ENCODE results near the gene TECPR2. TPM values are rescaled to one million over a fixed set of nuclear protein-coding genes. Genes with fewer than 3 reads are reported as not detected.

The TECPR2 gene
- total RNA-seq, 1 experiment from 2014 or later = 12.2 TPM

DNA sequence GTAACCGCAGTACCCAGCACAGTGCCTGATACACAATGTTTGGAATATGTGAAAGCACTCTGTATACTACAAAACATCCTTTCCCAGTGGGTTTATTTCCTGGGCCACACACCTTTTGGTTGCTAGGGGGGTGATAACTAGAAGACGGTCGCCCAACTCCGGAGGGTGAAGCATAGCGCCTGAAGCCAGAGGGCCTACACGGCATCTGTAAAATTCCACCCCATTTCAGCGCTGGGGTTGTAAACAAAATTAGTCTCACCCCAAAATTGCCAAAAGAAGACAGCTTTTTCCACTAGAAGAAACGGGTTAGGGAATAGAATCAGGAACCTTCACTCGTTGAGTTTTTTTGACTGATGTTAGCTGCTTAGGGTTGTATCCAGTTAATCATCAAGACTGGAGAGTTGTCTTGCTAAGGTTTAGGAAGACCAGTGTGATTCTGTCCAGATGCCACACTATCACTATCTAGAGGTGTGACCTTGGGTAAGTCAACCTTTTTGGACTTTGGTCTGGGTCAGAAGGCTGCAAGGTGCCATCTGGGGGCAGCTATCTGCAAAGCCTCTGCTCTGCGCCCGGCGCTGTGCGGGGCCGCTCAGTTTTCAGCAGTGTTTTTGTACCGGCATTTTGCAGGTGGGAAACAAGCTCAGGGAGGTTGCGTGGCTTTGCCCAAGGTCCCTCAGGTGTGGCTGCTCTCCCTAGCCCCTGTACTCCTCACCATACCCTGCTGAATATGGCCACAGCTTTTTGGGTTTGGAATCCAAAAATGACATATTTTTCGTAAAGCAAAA is 41.9 kb upstream of the TECPR2 start:
- no peak for ATAC-seq
- Histone ChIP-seq H2AFZ (ENCODE audit: low read depth, low read length, poor library complexity, severe bottlenecking) (no peak overlapping the region), H3K9me3 (ENCODE audit: control insufficient read depth in 1 of 2, insufficient read depth in 1 of 2, low read depth in 1 of 2, low read length in 2 of 2) (no peaks in the 10 kb centered on the region)

DNA sequence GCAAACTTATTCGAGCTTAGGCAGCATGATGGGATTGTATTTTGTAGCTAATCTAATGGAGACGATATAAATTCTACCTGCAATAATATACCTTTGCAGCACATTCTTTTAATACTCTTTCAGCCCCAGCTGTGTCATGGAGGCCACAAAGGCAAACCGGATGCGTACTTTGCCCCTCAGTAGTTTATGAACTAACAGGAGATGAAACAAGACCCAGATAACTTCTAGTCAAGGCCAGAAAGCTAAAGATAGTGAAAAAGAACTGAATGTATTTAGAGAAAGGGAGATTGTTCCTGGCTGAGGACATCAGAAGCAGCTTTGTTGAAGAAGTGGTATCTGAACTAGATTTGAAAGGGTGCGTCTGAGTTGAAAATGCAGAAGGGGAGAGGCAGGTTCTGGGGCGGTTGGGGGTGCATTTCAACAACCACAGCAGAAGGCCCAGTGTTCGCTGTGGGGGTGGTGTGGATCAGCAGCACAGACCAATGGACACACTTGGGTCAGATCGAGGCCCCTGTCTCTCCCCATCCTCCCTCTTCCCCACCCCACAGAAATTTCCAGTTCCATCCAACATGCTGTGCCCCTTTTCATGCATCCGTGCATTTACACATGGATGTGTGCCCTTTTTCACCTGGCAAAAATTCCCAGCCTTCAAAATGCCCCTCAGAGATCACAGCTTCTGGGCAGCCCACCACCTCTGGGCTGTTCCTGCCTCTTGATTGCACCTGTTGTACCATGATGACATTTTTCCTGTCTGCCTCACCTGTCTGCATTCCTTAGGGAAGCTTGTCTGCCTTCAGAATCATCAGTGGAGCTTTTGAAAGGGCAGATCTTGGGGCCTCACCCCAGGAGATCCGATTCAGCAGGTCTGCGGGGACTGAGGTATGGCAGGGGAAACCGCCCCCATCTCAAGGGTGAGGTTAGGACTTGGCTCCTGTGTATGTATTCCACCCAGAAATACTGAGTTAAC is 41.0 kb upstream of the TECPR2 start:
- H3K4me2 ChIP-seq (ENCODE audit: low read length) = peak overlapping the region; percentile 97; the same call in 1 of the 2 replicates
- no peak overlapping the region for H3K27ac ChIP-seq (ENCODE audit: low read depth, low read length)
- H3K9me2 ChIP-seq (ENCODE audit: insufficient read depth) = no peaks in the 10 kb centered on the region
- peaks cover 19% of the 10 kb centered on the region for H3K79me2 ChIP-seq (ENCODE audit: insufficient read depth, low read length)
- no peak overlapping the region for H3K9ac ChIP-seq (ENCODE audit: low read length)
- H2AFZ ChIP-seq (ENCODE audit: low read depth, low read length, poor library complexity, severe bottlenecking) = no peak overlapping the region
- no peaks in the 10 kb centered on the region; a peak in 1 of 4 replicates for H3K36me3 ChIP-seq (ENCODE audit: control insufficient read depth in 1 of 2, insufficient read depth in 2 of 2, low read length in 2 of 2)
- ChIA-PET POLR2A (no interaction called here), RAD21 (ENCODE audit: low non-redundant PET in 1 of 2, low total read pairs in 2 of 2, uncharacterized antibody in 2 of 2, unreplicated experiment in 2 of 2) (no interaction called here), CTCF (interaction anchor here (0.7 kb wide), 1 partner anchor 197 kb away, joined by 3 read pairs; no protein-coding TSS in a partner anchor)
- H4K20me1 ChIP-seq (ENCODE audit: insufficient read depth) = no peaks in the 10 kb centered on the region
- ATAC-seq = no peak
- intact Hi-C loops (cut with micrococcal nuclease) = no loop called here
- H3K4me3 ChIP-seq (replicated peaks in 1 of 2; ENCODE audit: low read depth in 1 of 2, low read length in 2 of 2) = no peak overlapping the region
- no peaks in the 10 kb centered on the region for H3K9me3 ChIP-seq (ENCODE audit: control insufficient read depth in 1 of 2, insufficient read depth in 1 of 2, low read depth in 1 of 2, low read length in 2 of 2)
- no TSS peak for BruUV-seq (replicated peaks)
- no peaks in the 10 kb centered on the region for H3K27me3 ChIP-seq (ENCODE audit: insufficient read depth, low read length)
- DNase-seq (ENCODE audit: low read depth, low spot score) = no peak
- H3K4me1 ChIP-seq (ENCODE audit: control insufficient read depth in 1 of 2, insufficient read depth in 2 of 2, low read length in 2 of 2) = peaks cover 25 to 45% of the 10 kb centered on the region in 2 experiments
- TF ChIP-seq SP1 (IDR thresholded peaks at IDR 0.05; ENCODE audit: low read depth) (no peak), RAD21 (IDR thresholded peaks at IDR 0.05; ENCODE audit: low read depth) (no peak), ELF1 (IDR thresholded peaks at IDR 0.05; ENCODE audit: borderline replicate concordance, low read depth) (no peak), EGR1 (IDR thresholded peaks at IDR 0.05; ENCODE audit: low read depth) (no peak), YY1 (IDR thresholded peaks at IDR 0.05; ENCODE audit: extremely low read depth, insufficient replicate concordance, low read depth, low read length) (no peak), SRF (IDR thresholded peaks at IDR 0.05; ENCODE audit: low read depth) (no peak)
- TF ChIP-seq, protein P1, sequence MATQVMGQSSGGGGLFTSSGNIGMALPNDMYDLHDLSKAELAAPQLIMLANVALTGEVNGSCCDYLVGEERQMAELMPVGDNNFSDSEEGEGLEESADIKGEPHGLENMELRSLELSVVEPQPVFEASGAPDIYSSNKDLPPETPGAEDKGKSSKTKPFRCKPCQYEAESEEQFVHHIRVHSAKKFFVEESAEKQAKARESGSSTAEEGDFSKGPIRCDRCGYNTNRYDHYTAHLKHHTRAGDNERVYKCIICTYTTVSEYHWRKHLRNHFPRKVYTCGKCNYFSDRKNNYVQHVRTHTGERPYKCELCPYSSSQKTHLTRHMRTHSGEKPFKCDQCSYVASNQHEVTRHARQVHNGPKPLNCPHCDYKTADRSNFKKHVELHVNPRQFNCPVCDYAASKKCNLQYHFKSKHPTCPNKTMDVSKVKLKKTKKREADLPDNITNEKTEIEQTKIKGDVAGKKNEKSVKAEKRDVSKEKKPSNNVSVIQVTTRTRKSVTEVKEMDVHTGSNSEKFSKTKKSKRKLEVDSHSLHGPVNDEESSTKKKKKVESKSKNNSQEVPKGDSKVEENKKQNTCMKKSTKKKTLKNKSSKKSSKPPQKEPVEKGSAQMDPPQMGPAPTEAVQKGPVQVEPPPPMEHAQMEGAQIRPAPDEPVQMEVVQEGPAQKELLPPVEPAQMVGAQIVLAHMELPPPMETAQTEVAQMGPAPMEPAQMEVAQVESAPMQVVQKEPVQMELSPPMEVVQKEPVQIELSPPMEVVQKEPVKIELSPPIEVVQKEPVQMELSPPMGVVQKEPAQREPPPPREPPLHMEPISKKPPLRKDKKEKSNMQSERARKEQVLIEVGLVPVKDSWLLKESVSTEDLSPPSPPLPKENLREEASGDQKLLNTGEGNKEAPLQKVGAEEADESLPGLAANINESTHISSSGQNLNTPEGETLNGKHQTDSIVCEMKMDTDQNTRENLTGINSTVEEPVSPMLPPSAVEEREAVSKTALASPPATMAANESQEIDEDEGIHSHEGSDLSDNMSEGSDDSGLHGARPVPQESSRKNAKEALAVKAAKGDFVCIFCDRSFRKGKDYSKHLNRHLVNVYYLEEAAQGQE (IDR thresholded peaks at IDR 0.05; ENCODE audit: low read depth) = no peak
- TF ChIP-seq, protein P2, sequence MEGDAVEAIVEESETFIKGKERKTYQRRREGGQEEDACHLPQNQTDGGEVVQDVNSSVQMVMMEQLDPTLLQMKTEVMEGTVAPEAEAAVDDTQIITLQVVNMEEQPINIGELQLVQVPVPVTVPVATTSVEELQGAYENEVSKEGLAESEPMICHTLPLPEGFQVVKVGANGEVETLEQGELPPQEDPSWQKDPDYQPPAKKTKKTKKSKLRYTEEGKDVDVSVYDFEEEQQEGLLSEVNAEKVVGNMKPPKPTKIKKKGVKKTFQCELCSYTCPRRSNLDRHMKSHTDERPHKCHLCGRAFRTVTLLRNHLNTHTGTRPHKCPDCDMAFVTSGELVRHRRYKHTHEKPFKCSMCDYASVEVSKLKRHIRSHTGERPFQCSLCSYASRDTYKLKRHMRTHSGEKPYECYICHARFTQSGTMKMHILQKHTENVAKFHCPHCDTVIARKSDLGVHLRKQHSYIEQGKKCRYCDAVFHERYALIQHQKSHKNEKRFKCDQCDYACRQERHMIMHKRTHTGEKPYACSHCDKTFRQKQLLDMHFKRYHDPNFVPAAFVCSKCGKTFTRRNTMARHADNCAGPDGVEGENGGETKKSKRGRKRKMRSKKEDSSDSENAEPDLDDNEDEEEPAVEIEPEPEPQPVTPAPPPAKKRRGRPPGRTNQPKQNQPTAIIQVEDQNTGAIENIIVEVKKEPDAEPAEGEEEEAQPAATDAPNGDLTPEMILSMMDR (IDR thresholded peaks at IDR 0.05 in 2 of 3, conservative IDR thresholded peaks at IDR 0.05 in 1 of 3; ENCODE audit: borderline replicate concordance in 1 of 3, insufficient read depth in 1 of 3, low read depth in 2 of 3, low read length in 2 of 3) = no peak

More for the DNA sequence above, 41.9 kb upstream of the TECPR2 start:
- peak overlapping the region; percentile 93 for H3K9ac ChIP-seq (ENCODE audit: low read length)
- peak overlapping the region; percentile 3; the same call in 1 of the 2 replicates for H3K27ac ChIP-seq (ENCODE audit: low read depth, low read length)
- BruUV-seq (replicated peaks) = TSS peak; percentile 72
- H3K36me3 ChIP-seq (ENCODE audit: control insufficient read depth in 1 of 2, insufficient read depth in 2 of 2, low read length in 2 of 2) = no peaks in the 10 kb centered on the region
- no peak for DNase-seq (ENCODE audit: low read depth, low spot score)
- peak overlapping the region; percentile 91 to 96 for H3K4me3 ChIP-seq (replicated peaks in 1 of 2; ENCODE audit: low read depth in 1 of 2, low read length in 2 of 2)
- TF ChIP-seq EZH2 (IDR thresholded peaks at IDR 0.05) = no peak
- intact Hi-C loops (cut with micrococcal nuclease) = no loop called here
- RAD21 ChIA-PET (ENCODE audit: low non-redundant PET in 1 of 2, low total read pairs in 2 of 2, uncharacterized antibody in 2 of 2, unreplicated experiment in 2 of 2) = no interaction called here
- H3K79me2 ChIP-seq (ENCODE audit: insufficient read depth, low read length) = peaks cover 19% of the 10 kb centered on the region
- POLR2A ChIA-PET = no interaction called here
- peaks cover 32 to 53% of the 10 kb centered on the region in 2 experiments for H3K4me1 ChIP-seq (ENCODE audit: control insufficient read depth in 1 of 2, insufficient read depth in 2 of 2, low read length in 2 of 2)
- H3K9me2 ChIP-seq (ENCODE audit: insufficient read depth) = no peaks in the 10 kb centered on the region
- peak overlapping the region; percentile 97 for H3K4me2 ChIP-seq (ENCODE audit: low read length)
- no peaks in the 10 kb centered on the region for H4K20me1 ChIP-seq (ENCODE audit: insufficient read depth)
- CTCF ChIA-PET = no interaction called here
- no peaks in the 10 kb centered on the region for H3K27me3 ChIP-seq (ENCODE audit: insufficient read depth, low read length)
